HG03060 (cell line): ENCODE measurements around the gene MCRIP1.

Source experiments
- ATAC-seq: cut with Tn5 transposase; IDR thresholded peaks from one replicate; pipeline ENCODE4 v1.9.1; 2021; ENCODE audit warnings: low read depth, moderate number of reproducible peaks; ENCODE audit not compliant: unreplicated experiment

Gene MCRIP1

GRCh38 chr17:81822996-81823819 lies 9.9 kb downstream of the MCRIP1 start:
- ATAC-seq = no peak

DNA sequence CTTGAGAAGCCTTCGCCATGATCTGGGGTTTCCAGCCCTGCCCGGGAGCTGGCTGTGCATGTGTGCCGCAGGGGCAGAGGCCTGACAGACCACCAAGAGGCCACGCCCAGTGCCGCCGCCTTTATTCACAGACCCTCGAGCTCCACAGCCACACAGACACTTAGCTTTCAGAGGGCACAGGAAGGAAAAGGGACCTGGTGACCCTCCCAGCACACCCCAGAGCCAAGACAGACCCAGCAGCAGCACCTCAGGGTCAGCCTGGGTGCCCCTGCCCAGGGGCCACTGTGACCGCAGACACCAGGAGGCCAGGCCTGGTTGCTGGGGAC lies 10.8 kb downstream of the MCRIP1 start:
- no peak for ATAC-seq

GRCh38 chr17:81821603-81822311 lies 11.3 kb downstream of the MCRIP1 start:
- no peak for ATAC-seq

DNA sequence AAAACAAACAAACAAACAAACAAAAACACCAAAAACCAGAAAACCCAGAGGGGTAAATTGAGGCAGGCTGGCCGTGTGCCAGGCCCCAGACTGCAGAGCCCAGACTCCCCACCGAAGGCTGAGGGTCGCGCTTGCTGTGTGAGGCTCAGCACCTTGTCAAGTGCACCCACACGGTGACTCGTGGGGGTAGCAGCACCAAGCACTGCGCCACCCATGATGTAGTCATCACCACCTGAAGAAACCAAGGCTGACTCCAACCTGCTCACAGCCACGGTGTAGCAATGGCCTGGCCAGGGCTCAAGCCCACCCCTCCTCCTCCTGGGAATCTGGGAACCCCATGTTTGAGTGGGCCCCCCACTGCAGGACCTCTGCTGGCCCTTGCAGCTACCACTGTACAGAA lies 11.9 kb downstream of the MCRIP1 start:
- no peak for ATAC-seq

DNA sequence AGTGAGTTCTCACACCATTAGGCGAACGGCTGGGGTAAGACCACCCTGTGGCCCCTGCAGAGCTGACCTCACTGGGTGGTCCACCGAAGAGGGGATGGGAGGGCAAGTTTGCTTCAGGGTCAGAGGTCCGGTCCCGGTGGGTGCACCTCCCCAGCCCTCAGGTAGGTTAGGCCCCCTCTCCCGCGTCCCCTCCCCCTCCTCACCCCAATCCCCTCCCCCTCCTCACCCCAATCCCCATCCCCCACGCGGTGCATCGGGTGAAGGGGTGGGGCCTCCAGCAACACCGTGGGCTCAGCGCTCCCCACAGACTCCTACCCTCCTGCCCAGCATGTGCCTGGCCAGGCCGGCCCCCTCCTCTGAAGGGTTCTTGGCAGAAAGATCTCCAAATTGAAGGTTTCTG lies 13.4 kb downstream of the MCRIP1 start:
- ATAC-seq = no peak

DNA sequence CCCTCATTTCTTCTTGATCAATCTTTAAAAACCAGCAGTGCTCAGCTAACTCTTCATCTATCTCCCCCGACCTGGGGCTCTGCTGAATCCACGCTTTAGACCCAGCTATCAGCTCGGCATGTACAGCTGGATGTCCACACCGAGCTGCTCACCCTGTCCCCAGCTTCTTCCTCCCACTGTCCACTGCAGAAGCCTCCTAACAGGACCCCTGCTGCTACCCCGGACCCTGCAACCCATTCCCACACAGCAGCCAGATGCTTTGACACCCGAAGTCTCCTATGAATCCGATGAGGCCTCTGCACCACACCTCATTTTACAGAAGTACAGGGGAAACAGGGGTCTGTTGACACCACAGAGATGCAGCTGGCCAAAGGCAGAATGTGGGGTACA lies 15.3 kb downstream of the MCRIP1 start:
- no peak for ATAC-seq

DNA sequence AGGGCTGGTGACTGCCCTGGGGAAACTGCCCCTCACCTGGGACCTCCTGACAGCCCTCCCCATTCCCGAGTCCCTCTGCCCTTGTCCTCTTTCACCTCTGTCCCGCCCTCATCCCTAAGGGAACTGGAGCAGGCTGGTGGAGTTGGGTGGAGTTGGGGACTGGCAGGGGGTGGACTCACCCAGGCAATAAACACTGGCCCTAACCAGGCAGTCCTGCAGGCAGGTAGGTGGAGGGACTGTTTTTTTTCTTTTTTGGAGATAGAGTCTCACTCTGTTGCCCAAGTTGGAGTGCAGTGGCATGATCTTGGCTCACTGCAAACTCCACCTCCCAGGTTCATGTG lies 17.5 kb downstream of the MCRIP1 start:
- ATAC-seq = no peak

DNA sequence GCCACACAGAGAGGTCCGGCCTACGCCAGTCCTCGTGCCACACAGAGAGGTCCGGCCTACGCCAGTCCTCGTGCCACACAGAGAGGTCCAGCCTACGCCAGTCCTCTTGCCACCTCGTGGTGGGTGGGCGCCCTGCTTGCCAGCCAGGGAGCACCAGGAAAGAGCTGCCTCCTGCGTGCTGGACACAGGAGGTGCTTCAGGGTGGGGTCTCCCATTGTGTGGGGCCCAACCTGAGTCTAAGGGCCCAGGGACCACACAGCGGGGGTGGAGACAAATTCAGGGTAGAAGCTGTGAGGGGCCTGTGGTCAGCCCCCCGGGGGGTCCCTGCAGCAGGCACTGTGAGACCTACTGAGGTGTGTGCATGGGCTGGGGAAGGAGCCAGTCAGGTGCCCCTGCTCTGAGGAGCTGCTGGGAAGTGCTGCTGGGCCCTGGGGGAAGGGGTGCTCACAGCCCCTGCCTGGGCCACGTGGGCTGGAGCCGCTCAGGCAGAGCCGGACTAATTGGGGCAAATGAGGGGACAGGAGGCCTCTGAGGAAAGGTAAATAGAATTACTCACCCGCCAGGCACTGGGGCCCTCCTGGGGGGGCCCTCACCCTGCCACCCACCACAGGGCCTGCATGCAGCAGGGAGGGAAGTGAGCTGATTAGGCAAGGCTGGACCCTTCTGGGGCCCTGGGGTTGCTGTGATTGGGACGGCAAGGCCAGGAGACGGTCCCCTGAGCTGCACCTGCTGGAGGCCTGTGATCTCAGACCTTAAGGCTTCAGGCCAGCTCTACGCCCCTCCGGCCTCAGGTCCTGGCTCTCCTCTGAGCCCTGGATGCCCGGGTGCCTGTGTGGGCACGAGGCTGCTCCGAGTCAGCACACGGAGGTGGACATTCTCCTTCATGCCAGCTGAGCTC lies 18.1 kb downstream of the MCRIP1 start:
- no peak for ATAC-seq

DNA sequence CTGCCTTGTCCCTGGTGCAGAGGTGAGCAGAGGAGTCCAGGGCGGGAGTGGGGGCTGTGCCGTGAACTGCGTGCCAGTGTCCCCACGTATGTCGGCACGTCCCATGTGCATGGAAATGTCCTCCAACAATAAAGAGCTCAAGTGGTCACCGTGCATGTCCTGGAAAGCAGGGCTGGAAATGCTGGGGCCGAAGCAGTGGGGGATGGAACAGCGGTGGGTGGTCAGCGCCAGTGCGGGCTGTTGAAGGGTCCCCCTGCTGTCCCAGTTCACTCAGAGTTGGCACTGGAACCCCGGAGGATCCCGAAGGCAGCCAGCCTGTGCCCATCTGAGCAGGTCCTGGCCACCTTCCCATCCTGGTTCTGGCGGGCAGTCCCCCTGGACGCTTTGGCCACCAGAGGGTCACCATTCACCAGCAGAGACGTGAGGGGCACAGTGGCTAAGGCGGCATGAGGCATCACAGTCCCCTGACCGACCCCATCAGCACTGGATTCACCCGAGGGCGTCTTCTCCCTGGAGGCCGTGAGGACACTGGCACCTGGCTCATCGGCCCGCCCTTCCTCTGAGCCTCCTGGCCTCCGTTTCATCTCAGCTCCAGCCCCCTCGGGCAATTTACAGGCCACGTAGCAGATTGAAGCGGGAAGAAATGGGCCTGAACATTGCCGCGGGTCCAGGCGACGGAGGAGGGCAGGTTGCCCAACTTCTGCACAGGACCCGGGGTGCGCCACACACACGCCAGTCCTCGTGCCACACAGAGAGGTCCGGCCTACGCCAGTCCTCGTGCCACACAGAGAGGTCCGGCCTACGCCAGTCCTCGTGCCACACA lies 19.0 kb downstream of the MCRIP1 start:
- ATAC-seq = no peak

GRCh38 chr17:81813371-81813684 lies 19.8 kb downstream of the MCRIP1 start:
- ATAC-seq = no peak

GRCh38 chr17:81812571-81813370 lies 20.3 kb downstream of the MCRIP1 start:
- no peak for ATAC-seq

DNA sequence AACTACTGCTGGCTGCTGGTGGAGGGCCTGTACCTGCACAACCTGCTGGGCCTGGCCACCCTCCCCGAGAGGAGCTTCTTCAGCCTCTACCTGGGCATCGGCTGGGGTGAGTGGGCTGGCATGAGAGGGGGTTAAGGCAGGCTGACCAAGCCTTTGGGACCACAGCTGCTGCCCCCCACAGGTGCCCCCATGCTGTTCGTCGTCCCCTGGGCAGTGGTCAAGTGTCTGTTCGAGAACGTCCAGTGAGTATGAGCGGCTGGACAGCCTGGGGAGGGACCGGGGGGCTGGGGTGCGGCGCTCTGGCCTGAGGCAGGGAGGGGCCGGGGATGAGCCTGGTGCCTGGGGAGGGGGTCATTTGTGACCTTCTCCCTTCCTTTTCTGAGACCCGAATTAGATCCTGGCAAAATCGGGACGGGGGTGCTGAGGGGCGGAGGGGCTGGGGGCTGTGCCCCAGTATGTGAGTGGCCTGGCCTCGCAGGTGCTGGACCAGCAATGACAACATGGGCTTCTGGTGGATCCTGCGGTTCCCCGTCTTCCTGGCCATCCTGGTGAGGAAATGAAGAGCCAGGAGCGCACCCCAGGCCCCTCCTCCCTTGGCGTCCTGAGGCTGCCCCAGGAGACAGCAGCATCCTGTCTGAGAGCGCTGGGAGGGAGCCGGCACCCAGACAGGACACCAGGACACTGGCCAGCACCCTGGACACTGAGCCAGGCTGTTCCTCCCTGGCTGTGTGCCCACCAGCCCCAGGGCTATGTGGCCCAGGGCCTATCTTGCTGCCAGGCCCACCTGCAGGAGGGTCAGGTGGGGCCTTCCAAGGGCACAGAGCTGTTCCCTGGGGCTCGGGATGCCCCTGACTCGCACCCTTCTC lies 21.2 kb downstream of the MCRIP1 start:
- no peak for ATAC-seq

GRCh38 chr17:81810892-81811704 lies 22.0 kb downstream of the MCRIP1 start:
- no peak for ATAC-seq

GRCh38 chr17:81810476-81810875 lies 22.6 kb downstream of the MCRIP1 start:
- ATAC-seq = no peak

GRCh38 chr17:81809556-81809998 lies 23.5 kb downstream of the MCRIP1 start:
- ATAC-seq = no peak

- ATAC-seq = no peak
Measured at GRCh38 chr17:81808778-81809555, 24.1 kb downstream of the MCRIP1 start.

GRCh38 chr17:81807839-81808238 lies 25.3 kb downstream of the MCRIP1 start:
- ATAC-seq = no peak
